GM06990 (cell line): Measurements from ENCODE around the gene MAD1L1.

ENCODE experiments used
- DNase-seq: peaks from one replicate; pipeline ENCODE4 v3.0.0-alpha.2; 2011; ENCODE audit not compliant: insufficient read length; ENCODE audit errors: extremely low read depth
- H3K27me3 ChIP-seq: replicated peaks from 2 replicates; pipeline ENCODE4 v1.6.0; 2011; ENCODE audit warnings: low read length; ENCODE audit not compliant: control insufficient read depth, insufficient read depth
- H3K36me3 ChIP-seq: 2 replicates; pipeline ENCODE4 v1.5.1; 2011; ENCODE audit warnings: low read length; ENCODE audit not compliant: control insufficient read depth, insufficient read depth
- H3K4me3 ChIP-seq: replicated peaks from 2 replicates; pipeline ENCODE4 v1.5.1; 2011; ENCODE audit warnings: low read depth, mild to moderate bottlenecking, control low read depth, low read length
- TF ChIP-seq, protein P1 (sequence below): IDR thresholded peaks from 2 replicates; pipeline ENCODE4 v1.5.1; 2011; ENCODE audit warnings: low read length, control low read depth, mild to moderate bottlenecking, inconsistent platforms; ENCODE audit not compliant: insufficient read depth, poor library complexity, severe bottlenecking

The MAD1L1 gene

DNA sequence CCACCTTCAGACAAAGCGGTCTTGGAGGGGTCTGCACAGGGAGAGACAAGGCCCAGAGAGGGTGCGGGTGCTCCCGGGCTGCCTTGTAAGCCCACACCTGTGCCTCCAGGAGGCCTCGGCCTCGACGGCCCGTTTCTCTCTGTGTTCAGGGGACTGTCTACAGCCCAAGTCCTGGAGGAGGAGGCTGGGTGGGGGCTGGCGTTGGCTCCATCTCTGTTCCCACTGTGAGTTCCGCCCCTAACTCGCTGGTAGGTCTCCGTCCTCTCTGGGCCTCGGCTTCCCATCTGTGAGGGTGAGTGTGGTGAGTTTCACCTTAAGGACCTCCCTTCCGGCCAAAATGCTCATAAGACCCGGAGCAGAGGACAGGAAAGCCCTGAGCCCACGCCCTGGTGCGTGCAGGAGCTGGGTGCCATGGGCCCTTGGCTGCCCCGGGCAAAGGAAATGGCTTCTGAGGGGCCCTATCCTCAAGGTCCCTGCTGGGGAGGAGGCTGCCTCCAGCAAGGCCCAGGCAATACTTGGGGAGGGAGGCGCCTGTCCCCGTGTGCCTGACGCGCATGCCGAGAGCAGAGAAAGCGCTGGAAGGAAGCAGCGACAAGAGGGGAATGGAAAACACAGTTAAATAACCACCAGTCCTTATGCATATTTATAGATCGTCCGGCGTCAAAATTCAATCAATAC is 285.8 kb downstream of the MAD1L1 start:
- DNase-seq = no peak
- TF ChIP-seq, protein P1, sequence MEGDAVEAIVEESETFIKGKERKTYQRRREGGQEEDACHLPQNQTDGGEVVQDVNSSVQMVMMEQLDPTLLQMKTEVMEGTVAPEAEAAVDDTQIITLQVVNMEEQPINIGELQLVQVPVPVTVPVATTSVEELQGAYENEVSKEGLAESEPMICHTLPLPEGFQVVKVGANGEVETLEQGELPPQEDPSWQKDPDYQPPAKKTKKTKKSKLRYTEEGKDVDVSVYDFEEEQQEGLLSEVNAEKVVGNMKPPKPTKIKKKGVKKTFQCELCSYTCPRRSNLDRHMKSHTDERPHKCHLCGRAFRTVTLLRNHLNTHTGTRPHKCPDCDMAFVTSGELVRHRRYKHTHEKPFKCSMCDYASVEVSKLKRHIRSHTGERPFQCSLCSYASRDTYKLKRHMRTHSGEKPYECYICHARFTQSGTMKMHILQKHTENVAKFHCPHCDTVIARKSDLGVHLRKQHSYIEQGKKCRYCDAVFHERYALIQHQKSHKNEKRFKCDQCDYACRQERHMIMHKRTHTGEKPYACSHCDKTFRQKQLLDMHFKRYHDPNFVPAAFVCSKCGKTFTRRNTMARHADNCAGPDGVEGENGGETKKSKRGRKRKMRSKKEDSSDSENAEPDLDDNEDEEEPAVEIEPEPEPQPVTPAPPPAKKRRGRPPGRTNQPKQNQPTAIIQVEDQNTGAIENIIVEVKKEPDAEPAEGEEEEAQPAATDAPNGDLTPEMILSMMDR = no peak
- no peaks in the 10 kb centered on the region for H3K27me3 ChIP-seq
- no peak overlapping the region for H3K4me3 ChIP-seq
- no peaks in the 10 kb centered on the region; the same call in none of the 2 replicates for H3K36me3 ChIP-seq

DNA sequence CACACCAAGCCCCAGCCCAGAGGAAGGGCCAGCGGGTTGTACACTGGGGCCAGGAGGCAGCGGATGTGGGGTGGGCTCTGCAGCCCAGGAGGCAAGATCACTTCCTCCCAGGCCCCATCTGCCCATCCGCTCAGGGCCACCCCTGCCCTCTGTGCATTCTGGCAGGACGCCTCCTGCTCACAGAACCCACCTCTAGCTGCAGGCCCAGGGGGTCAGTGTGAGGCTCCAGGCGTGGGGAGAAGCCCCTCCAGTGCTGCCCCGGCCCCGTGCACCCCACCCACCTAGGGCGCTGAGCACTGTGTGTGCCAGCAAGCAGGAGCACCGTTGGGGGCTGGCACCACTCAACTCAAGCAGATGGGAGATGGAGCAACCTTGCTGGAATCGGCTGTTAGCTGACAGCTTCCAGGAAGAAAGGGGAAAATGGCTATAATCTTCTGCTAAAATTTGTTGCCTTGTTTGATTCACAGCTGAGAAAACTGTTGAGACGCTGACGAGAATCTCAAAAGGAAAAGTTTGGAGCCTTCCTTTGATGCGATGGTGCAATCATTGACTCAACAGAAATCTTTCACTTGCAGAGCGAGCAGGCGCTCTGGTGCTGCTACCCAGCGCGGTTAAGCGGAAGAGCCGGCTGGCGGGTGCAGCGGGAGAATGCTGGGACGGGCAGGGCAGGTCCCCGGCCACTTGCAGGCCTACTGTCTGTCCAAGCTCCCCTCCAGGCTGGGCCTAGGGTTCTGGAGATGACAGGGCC is 286.5 kb downstream of the MAD1L1 start:
- Histone ChIP-seq H3K4me3 (no peak overlapping the region), H3K27me3 (no peaks in the 10 kb centered on the region), H3K36me3 (no peaks in the 10 kb centered on the region; the same call in 1 of the 2 replicates)
- DNase-seq = no peak
- TF ChIP-seq, protein P1 = no peak

DNA sequence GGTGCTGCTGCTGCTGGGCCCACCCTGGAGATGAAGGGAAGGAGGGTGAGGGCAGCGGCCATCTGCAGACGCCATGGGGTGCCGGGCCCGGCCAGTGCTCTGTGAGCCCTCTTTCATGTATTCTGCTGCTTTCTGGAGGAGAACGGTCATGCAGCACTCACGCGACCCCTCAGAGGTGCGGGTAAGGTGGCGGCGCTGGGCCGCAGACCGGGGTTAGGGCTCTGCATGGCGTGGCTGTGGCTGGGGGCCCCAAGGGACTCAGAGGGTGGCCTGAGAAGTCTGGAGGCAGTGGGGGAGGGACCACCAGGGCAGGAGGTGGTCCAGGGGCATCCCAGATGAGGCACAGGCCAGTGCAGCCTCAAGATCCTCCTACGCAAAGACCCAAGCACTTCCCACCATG is 287.2 kb downstream of the MAD1L1 start:
- no peaks in the 10 kb centered on the region for H3K27me3 ChIP-seq
- DNase-seq = no peak

DNA sequence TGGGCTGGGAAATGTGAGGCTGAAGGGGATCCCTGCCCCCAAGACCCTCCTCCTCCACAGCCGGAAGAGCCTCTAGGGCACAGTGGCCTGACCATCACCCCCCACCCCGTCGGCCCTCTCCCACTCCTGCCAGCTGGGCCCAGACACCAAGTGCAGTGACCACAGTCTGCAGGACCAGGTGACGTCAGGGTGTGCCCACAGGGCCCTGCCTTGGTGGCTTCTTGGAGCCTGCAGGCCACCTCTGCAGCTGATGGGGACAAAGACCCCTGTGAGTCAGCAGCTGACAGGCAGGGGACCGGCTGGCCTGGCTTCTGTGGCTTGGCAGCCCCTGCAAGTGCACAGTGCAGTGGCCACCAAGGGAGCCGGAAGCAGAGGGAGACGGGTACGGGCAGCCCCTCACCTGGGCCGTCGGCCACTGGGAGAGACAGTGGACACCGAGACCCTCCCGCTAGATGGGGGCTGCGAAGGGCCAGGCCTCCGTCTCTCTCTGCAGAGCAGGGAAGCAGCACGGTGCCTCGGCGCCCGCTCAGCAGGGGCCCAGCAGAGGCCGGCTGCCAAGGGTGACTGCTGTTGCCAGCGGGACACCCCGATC is 288.0 kb downstream of the MAD1L1 start:
- no peaks in the 10 kb centered on the region; the same call in 1 of the 2 replicates for H3K36me3 ChIP-seq
- no peaks in the 10 kb centered on the region for H3K27me3 ChIP-seq
- no peak overlapping the region for H3K4me3 ChIP-seq
- TF ChIP-seq, protein P1 = no peak
- DNase-seq = no peak

More for the DNA sequence above, 287.2 kb downstream of the MAD1L1 start:
- TF ChIP-seq, protein P1 = no peak
- Histone ChIP-seq H3K4me3 (no peak overlapping the region), H3K36me3 (no peaks in the 10 kb centered on the region; the same call in 1 of the 2 replicates)

DNA sequence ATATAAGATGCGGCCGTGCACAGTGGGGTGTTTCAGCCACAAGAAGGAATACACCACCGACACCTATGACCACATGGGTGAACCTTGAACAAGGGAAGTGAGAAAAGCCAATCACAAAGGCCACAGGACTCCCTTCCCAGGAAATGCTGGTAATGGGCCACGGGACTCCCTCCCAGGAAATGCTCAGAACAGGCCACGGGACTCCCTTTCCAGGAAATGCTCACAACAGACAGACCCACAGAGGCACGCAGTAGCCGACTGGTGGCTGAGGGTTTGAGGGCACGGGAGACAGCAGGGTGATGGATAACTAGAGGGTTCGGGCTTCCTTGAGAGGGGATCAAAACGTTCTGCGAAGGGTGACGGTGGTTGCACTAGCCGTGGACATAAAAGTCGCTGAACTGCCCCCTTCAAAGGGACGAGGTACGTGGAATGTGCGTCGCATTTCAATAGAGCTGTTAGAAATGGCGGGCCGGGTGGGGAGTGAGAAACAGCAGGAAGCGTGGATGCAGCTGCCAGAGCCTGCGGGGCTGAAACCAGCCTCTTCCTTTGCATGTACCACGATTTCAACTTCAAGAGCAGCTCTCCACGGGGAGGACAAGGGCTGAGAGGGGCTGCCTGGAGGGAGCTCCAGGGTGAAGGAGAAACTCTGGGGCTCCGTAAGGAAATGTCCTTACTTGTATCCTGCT is 288.7 kb downstream of the MAD1L1 start:
- Histone ChIP-seq H3K36me3 (no peaks in the 10 kb centered on the region; the same call in 1 of the 2 replicates), H3K4me3 (no peak overlapping the region), H3K27me3 (no peaks in the 10 kb centered on the region)
- TF ChIP-seq, protein P1 = no peak
- DNase-seq = no peak
